Neural cell (in vitro differentiated cells): ENCODE measurements around the gene NRXN2.

Experiments used
- CTCF ChIP-seq: fragments of 450-650 bp; IDR thresholded peaks from 2 replicates; pipeline ENCODE4 v1.5.1; 2014; ENCODE audit warnings: antibody characterized with exemption, mild to moderate bottlenecking, moderate library complexity; ENCODE audit not compliant: poor library complexity, severe bottlenecking
- EZH2 ChIP-seq: fragments of 200-600, 300-800 bp; shearing (Covaris generic), sonication (generic); IDR thresholded peaks from 2 replicates; pipeline ENCODE4 v1.6.1; 2014; ENCODE audit warnings: antibody characterized with exemption, low read length, borderline replicate concordance, mild to moderate bottlenecking; ENCODE audit not compliant: insufficient read depth, poor library complexity, severe bottlenecking
- POLR2AphosphoS5 ChIP-seq: IDR thresholded peaks from 2 replicates; pipeline ENCODE4 v1.6.1; 2012
- RAD21 ChIP-seq: fragments of 450-650 bp; conservative IDR thresholded peaks from 2 replicates; pipeline ENCODE4 v1.6.1; 2014; ENCODE audit warnings: antibody characterized with exemption, mild to moderate bottlenecking, moderate library complexity
- REST ChIP-seq: IDR thresholded peaks from 2 replicates; pipeline ENCODE4 v1.6.1; 2012; ENCODE audit warnings: borderline replicate concordance
- TAF1 ChIP-seq: IDR thresholded peaks from 2 replicates; pipeline ENCODE4 v1.6.1; 2012; ENCODE audit warnings: low read depth

GRCh38 chr11:64768300-64768694 is 45.3 kb upstream of the NRXN2 start:
- no peak for TF ChIP-seq CTCF
- TF ChIP-seq POLR2AphosphoS5, result no peak
- TF ChIP-seq REST, result no peak
- TF ChIP-seq TAF1, result no peak
- TF ChIP-seq RAD21, result no peak
- TF ChIP-seq EZH2, result no peak
